Stimulated activated CD8-positive, alpha-beta memory T cell treated with anti-CD3 and anti-CD28 coated beads, Interleukin-2, amount 100 ng/mL, for 48 hours (primary cell): ENCODE data around the gene TNFSF8.

Experiments
- DNase-seq, 2 donors: peaks; one replicate each; pipeline ENCODE4 v3.0.0-alpha.2; 2020; ENCODE audit warnings: low read depth in 2 of 2

TNFSF8 gene

DNA sequence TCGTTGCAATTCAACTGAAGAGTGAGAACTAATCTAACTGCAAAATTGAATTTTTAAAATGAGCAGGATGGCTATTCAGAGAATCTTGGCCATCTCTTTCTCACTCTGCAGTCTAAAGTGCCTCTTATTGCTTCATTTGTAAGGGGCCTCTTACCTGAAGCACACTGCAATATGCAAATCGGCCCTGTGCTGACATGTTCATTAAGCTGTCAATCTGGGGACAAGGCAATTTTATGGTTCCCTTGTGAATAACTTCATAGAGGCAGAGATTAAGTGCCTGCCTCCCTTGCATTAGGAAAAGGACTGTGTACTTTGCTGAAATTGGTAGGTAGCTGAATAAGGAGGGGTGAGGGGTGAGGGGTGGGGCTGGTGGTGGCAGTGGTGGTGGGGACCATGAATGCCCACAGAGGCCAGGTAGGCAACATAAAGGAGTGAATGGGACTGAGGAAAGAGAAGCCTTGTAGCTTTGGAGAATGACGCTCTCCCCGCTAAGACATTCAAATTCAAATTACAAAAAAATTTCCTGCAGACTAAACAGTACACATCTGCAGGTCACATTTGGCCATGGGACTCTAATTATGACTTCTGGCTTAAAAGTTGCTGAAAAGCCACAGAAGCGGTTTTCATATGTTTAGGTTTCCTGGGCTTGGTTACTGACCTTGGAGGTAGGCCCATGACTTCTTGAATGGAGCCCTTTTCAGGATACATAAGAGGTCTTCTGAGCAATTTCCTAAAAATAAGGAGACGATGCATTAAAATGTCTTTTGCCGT, 25.0 kb downstream of the TNFSF8 start:
- DNase-seq: no peak

DNA sequence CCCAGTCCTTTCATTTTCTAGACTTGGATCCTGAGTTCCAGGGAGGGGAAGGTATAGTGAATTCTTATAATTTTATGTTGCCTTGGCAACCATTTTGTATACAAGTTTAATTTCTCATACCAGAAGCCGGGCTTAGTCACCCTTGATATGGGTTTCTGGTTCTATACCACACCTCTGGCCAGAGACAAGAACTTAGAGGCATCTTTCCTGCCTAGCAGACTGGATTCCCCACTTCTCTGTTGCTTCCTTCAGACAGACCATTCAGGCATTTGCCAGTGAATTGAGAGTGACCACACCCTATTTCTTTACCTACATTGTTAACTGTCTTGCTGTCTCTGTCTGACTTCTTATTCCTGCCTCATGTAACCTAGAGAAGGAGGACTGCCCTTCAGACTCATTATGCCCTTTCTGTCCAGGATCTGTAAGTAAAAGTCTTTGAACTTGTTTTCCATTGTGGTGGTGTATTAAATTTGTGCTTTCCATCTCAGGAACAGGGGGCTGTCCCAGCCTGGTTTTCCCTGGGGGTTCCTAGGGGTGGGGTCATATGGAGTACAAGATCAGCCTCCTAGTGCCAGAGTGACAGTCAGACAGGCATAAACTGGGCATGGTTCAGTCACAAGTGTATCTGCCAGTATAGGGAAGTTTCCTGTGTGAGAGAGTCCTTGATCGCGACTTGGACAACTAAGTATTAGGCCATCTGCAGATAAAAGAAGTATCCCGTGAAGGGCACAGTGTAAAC, 27.4 kb downstream of the TNFSF8 start:
- no peak for DNase-seq

GRCh38 chr9:114900942-114901802, 29.2 kb downstream of the TNFSF8 start:
- DNase-seq: no peak

GRCh38 chr9:114899995-114900394, 30.4 kb downstream of the TNFSF8 start:
- DNase-seq: no peak

- DNase-seq: no peak
These were observed 30.9 kb downstream of the TNFSF8 start for GRCh38 chr9:114899461-114899860.

DNA sequence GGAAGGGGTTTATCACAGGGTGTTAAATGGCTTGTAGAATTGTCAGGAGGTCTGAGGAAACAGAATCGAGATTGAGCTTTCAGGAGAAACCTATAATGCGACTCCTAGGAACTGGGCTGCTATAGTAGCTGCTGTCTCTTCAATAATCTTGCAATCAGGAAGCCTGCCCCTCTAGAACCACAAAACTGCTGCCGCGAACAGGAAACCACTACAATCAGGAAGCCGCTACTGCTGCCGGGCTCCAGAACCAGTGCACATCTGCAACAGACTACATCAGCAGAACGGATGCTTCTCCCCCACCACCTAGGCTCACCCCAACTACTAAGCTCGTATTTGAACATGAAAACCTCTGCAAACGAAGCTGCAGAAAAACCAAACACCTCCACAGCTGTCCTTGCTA, 31.6 kb downstream of the TNFSF8 start:
- peak in 1 of 2 donors; percentile 49 for DNase-seq

- DNase-seq: no peak
These were observed 33.2 kb downstream of the TNFSF8 start for GRCh38 chr9:114897196-114897595.

DNA sequence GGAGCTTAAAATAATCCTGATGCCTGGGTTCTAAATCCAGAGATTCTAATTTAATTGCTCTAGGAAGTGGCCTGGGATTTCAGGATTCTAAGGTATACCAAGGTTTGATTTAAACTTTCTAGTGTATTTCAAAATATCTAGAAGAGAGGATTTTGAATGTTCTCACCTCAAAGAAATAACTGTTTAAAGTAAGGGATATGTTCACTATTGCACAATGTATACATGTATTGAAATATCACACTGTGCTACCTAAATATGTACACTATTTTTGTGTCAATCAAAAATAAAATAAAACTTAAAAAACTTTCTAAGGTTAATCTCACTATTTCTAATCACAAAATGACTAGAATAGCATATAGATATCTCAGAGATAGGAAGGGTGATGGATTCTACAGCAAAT, 34.0 kb downstream of the TNFSF8 start:
- no peak for DNase-seq

- DNase-seq: no peak
These were observed 34.8 kb downstream of the TNFSF8 start for GRCh38 chr9:114895521-114895991.

GRCh38 chr9:114894609-114895433, 35.6 kb downstream of the TNFSF8 start:
- DNase-seq: no peak

GRCh38 chr9:114894206-114894605, 36.2 kb downstream of the TNFSF8 start:
- DNase-seq: no peak

GRCh38 chr9:114893221-114894010, 37.0 kb downstream of the TNFSF8 start:
- no peak for DNase-seq

GRCh38 chr9:114889802-114890224, 40.6 kb downstream of the TNFSF8 start:
- DNase-seq: no peak

DNA sequence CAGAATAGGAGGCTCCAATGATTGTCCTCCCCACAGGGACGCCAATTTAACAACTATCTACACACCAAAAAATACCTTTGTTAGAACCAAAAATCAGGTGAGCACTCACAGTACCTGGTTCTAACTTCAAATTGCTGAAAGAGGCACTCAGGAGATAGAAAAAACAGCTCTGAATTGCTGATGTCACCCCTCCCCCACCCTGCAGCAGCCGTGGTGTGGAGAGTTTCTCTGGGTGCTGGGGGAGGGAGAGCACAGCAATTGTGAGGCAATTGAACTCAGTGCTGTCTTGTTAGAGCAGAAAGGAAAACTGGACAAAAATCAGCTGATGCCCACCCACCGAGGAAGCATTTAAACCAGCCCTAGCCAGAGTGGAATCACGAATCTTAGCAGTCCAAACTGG, 41.8 kb downstream of the TNFSF8 start:
- DNase-seq: no peak

GRCh38 chr9:114887963-114888362, 42.4 kb downstream of the TNFSF8 start:
- no peak for DNase-seq

GRCh38 chr9:114884787-114885452, 45.5 kb downstream of the TNFSF8 start:
- no peak for DNase-seq

GRCh38 chr9:114883709-114884108, 46.7 kb downstream of the TNFSF8 start:
- DNase-seq: no peak

- no peak for DNase-seq
These were observed 50.1 kb downstream of the TNFSF8 start for GRCh38 chr9:114880291-114880745.

DNA sequence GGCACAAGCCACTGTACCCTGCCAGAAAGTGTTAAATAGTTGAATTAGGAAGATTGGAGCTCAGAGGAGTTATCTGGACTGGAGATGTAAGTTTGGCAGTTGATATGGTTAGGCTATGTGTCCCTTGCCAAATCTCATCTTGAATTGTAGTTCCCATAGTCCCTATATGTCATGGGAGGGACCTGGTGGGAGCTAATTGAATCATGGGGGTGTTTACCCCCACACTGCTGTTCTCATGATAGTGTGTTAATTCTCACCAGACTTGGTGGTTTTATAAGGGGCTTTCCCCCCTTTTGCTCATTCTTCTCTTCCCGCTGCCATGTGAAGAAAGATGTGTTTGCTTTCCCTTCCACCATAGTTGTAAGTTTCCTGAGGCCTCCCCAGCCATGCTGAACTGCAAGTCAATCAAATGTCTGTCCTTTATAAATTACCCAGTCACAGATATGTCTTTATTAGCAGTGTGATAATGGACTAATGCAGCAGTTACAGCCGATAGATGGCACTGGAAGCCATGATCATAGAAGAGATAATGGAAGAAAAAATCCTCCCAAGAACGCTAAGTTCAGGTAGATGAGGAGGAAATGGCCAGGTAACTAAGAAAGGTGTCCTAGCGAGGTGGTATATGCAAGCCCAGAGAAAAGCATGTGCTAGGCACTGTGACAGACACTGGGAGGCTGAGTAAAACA, 51.4 kb downstream of the TNFSF8 start:
- no peak for DNase-seq
